Endometrial microvascular endothelial cells (primary cell): ENCODE results near the gene PRDM16. TPM values are rescaled to one million over a fixed set of nuclear protein-coding genes. Genes with fewer than 3 reads are reported as not detected.

Experiments used
- in situ Hi-C: cut with HindIII; loops from 2 replicates; pipeline ENCODE4 v1.10.0; 2017; ENCODE audit warnings: low sequenced_read_pairs, low pct_unique_long_range_greater_than_20kb; ENCODE audit errors: inconsistent ontology term
- total RNA-seq: library from RNA; depleted of rRNA; stranded (reverse); fragments of >200 nt; gene quantifications from one replicate; pipeline ENCODE4 v1.2.3, GENCODE V29; 2015; ENCODE audit errors: inconsistent ontology term

Gene PRDM16
- total RNA-seq, 1 donor from 2014 or later = not detected

GRCh38 chr1:3051270-3052268 lies 17.4 kb upstream of the PRDM16 start:
- in situ Hi-C loops = loop anchor here (25.0 kb wide), 1 partner anchor 186 kb away; no protein-coding TSS in a partner anchor

- in situ Hi-C loops = loop anchor here (25.0 kb wide), 1 partner anchor 185 kb away; no protein-coding TSS in a partner anchor
Measured at GRCh38 chr1:3052501-3052900, 16.5 kb upstream of the PRDM16 start.

GRCh38 chr1:3053366-3053980 lies 15.5 kb upstream of the PRDM16 start:
- in situ Hi-C loops = loop anchor here (25.0 kb wide), 1 partner anchor 184 kb away; no protein-coding TSS in a partner anchor

GRCh38 chr1:3053986-3054385 lies 15.0 kb upstream of the PRDM16 start:
- in situ Hi-C loops = loop anchor here (25.0 kb wide), 1 partner anchor 183 kb away; no protein-coding TSS in a partner anchor

- in situ Hi-C loops = loop anchor here (25.0 kb wide), 1 partner anchor 183 kb away; no protein-coding TSS in a partner anchor
Measured at GRCh38 chr1:3054474-3054873, 14.5 kb upstream of the PRDM16 start.

- in situ Hi-C loops = loop anchor here (25.0 kb wide), 1 partner anchor 182 kb away; no protein-coding TSS in a partner anchor
Measured at GRCh38 chr1:3055051-3055450, 14.0 kb upstream of the PRDM16 start.

GRCh38 chr1:3056641-3057040 lies 12.4 kb upstream of the PRDM16 start:
- in situ Hi-C loops = loop anchor here (25.0 kb wide), 1 partner anchor 181 kb away; no protein-coding TSS in a partner anchor

GRCh38 chr1:3058263-3059030 lies 10.6 kb upstream of the PRDM16 start:
- in situ Hi-C loops = loop anchor here (25.0 kb wide), 1 partner anchor 179 kb away; no protein-coding TSS in a partner anchor

GRCh38 chr1:3060127-3060526 lies 8.9 kb upstream of the PRDM16 start:
- in situ Hi-C loops = loop anchor here (25.0 kb wide), 1 partner anchor 177 kb away; no protein-coding TSS in a partner anchor

GRCh38 chr1:3060601-3061551 lies 8.1 kb upstream of the PRDM16 start:
- in situ Hi-C loops = loop anchor here (25.0 kb wide), 1 partner anchor 176 kb away; no protein-coding TSS in a partner anchor

GRCh38 chr1:3061566-3061965 lies 7.4 kb upstream of the PRDM16 start:
- in situ Hi-C loops = loop anchor here (25.0 kb wide), 1 partner anchor 176 kb away; no protein-coding TSS in a partner anchor

- in situ Hi-C loops = loop anchor here (25.0 kb wide), 1 partner anchor 175 kb away; no protein-coding TSS in a partner anchor
Measured at GRCh38 chr1:3061981-3062615, 6.9 kb upstream of the PRDM16 start.

- in situ Hi-C loops = loop anchor here (25.0 kb wide), 1 partner anchor 175 kb away; no protein-coding TSS in a partner anchor
Measured at GRCh38 chr1:3062616-3063378, 6.2 kb upstream of the PRDM16 start.

GRCh38 chr1:3063379-3064295 lies 5.4 kb upstream of the PRDM16 start:
- in situ Hi-C loops = loop anchor here (25.0 kb wide), 1 partner anchor 174 kb away; no protein-coding TSS in a partner anchor

GRCh38 chr1:3064296-3064850 lies 4.6 kb upstream of the PRDM16 start:
- in situ Hi-C loops = loop anchor here (25.0 kb wide), 1 partner anchor 173 kb away; no protein-coding TSS in a partner anchor
